Body of pancreas (tissue), 4 donors: ENCODE data around the gene MYOZ3.

Source experiments
- CTCF ChIP-seq, 7 experiments: fragments of 450-650 bp in 4 of 7; fragments of 200-600 bp in 3 of 7; sonication (generic) in 3 of 7; IDR thresholded peaks; one replicate each; pipeline ENCODE4 v1.5.1; 2016 to 2019; ENCODE audit warnings: antibody characterized with exemption in 7 of 7
- POLR2A ChIP-seq, 3 donors: fragments of 450-650 bp; IDR thresholded peaks; one replicate each; pipeline ENCODE4 v1.6.1; 2016; ENCODE audit warnings: antibody characterized with exemption in 3 of 3, mild to moderate bottlenecking in 2 of 3

GRCh38 chr5:150644514-150644913, 16.5 kb upstream of the MYOZ3 start:
- TF ChIP-seq CTCF (IDR thresholded peaks at IDR 0.05) (no peak), POLR2A (IDR thresholded peaks at IDR 0.05) (no peak)
